Testis (tissue), 3 donors: Measurements from ENCODE around the gene CUX1. TPM values are rescaled to one million over a fixed set of nuclear protein-coding genes. Genes with fewer than 3 reads are reported as not detected.
"Not testable (repeated sequence)": the region's sequence is repeated elsewhere in the genome, so short reads cannot be mapped to it uniquely, and the experiment has no call there.

ENCODE experiments used
- DNase-seq: peaks from one replicate; pipeline ENCODE4 v3.0.0-alpha.2; 2019
- H3K27ac ChIP-seq, 2 donors: fragments of 200-600 bp; sonication (generic); one replicate each; pipeline ENCODE4 v1.5.1; 2019
- H3K27me3 ChIP-seq: fragments of 200-600 bp; sonication (generic); one replicate; pipeline ENCODE4 v1.5.1; 2019
- H3K36me3 ChIP-seq: fragments of 200-600 bp; sonication (generic); one replicate; pipeline ENCODE4 v1.5.1; 2017; ENCODE audit warnings: low read depth; ENCODE audit errors: missing control alignments
- H3K4me1 ChIP-seq: fragments of 200-600 bp; sonication (generic); one replicate; pipeline ENCODE4 v1.5.1; 2019
- H3K4me3 ChIP-seq, 2 donors: fragments of 200-600 bp; sonication (generic); one replicate each; pipeline ENCODE4 v1.5.1; 2017 to 2019
- H3K9me3 ChIP-seq: fragments of 200-600 bp; sonication (generic); one replicate; pipeline ENCODE4 v1.5.1; 2017
- CTCF ChIP-seq, 3 experiments: fragments of 450-650 bp in 2 of 3; fragments of 200-600 bp in 1 of 3; sonication (generic) in 1 of 3; IDR thresholded peaks; one replicate each; pipeline ENCODE4 v1.5.1; 2016 to 2019; ENCODE audit warnings: antibody characterized with exemption in 3 of 3, mild to moderate bottlenecking in 2 of 3, moderate library complexity in 1 of 3
- POLR2A ChIP-seq: fragments of 450-650 bp; IDR thresholded peaks from one replicate; pipeline ENCODE4 v1.6.1; 2017; ENCODE audit warnings: antibody characterized with exemption, mild to moderate bottlenecking, moderate library complexity
- WGBS, 2 donors: methylation state at CpG; one replicate each; pipeline ENCODE4 v1.1.5; 2018; 5-methylcytosine and 5-hydroxymethylcytosine counted together
- intact Hi-C: fragments of 100-400 bp; cut with DNase I; formaldehyde crosslinking; loops from one replicate; pipeline ENCODE4 v1.15.1; 2023; ENCODE audit warnings: low total_unique reads
- polyA plus RNA-seq: library from polyadenylated mRNA; stranded (reverse); fragments of 350-450 nt; fragmentation: Illumina TruSeq; extraction: RNeasy Lipid Tissue Mini Kit (QIAGEN cat#74804); gene quantifications from one replicate; pipeline ENCODE4 v1.2.3, GENCODE V29; 2014; ENCODE audit warnings: low read depth, low replicate concordance; ENCODE audit not compliant: insufficient read depth
- total RNA-seq, 2 donors: library from RNA; depleted of rRNA; stranded (reverse); fragments of >200 nt; gene quantifications; one replicate each; pipeline ENCODE4 v1.2.3, GENCODE V29; 2016

CUX1 gene
- total and polyA plus RNA-seq, 3 donors from 2014 or later: 30.8 to 46.3 (median 43.1) TPM

- DNase-seq: no peak
- TF ChIP-seq POLR2A: no peak
- no peak for TF ChIP-seq CTCF (IDR thresholded peaks at IDR 0.05)
- Histone ChIP-seq H3K4me3 (no peak overlapping the region), H3K4me1 (no peaks in the 10 kb centered on the region), H3K27ac (no peak overlapping the region), H3K9me3 (no peaks in the 10 kb centered on the region), H3K36me3 (no peaks in the 10 kb centered on the region), H3K27me3 (no peaks in the 10 kb centered on the region)
- 93% methylated on average over 9 to 12 of the region's 12 CpGs for WGBS, 2 donors
- intact Hi-C loops: no loop called here
Observed at GRCh38 chr7:101867265-101867664, 49.8 kb downstream of the CUX1 start.

GRCh38 chr7:101867681-101868080 is 50.3 kb downstream of the CUX1 start:
- intact Hi-C loops, H3K36me3 ChIP-seq, H3K9me3 ChIP-seq, DNase-seq, H3K4me1 ChIP-seq, H3K27me3 ChIP-seq, H3K27ac ChIP-seq, H3K4me3 ChIP-seq: not testable (repeated sequence)
- WGBS, 2 donors: 94 to 96% methylated on average over 6 of the region's 6 CpGs

GRCh38 chr7:101868191-101868950 is 50.9 kb downstream of the CUX1 start:
- intact Hi-C loops: no loop called here
- Histone ChIP-seq H3K27ac (no peak overlapping the region), H3K27me3 (no peaks in the 10 kb centered on the region), H3K4me1 (no peaks in the 10 kb centered on the region), H3K9me3 (no peaks in the 10 kb centered on the region), H3K36me3 (no peaks in the 10 kb centered on the region), H3K4me3 (no peak overlapping the region)
- TF ChIP-seq CTCF (IDR thresholded peaks at IDR 0.05) (no peak), POLR2A (no peak)
- DNase-seq: no peak
- 89% methylated on average over 11 of the region's 11 CpGs for WGBS, 2 donors

- no peak for DNase-seq
- H3K9me3 ChIP-seq: no peaks in the 10 kb centered on the region
- H3K27ac ChIP-seq: no peak overlapping the region
- WGBS, 2 donors: 77 to 85% methylated on average over 29 to 38 of the region's 38 CpGs
- H3K4me3 ChIP-seq: no peak overlapping the region
- no peaks in the 10 kb centered on the region for H3K27me3 ChIP-seq
- no peaks in the 10 kb centered on the region for H3K4me1 ChIP-seq
- intact Hi-C loops: no loop called here
- no peak for TF ChIP-seq POLR2A
- H3K36me3 ChIP-seq: no peaks in the 10 kb centered on the region
Observed at GRCh38 chr7:101869026-101869900, 51.8 kb downstream of the CUX1 start.

- H3K4me1 ChIP-seq: no peaks in the 10 kb centered on the region
- no peak for TF ChIP-seq CTCF (IDR thresholded peaks at IDR 0.05)
- no peak for TF ChIP-seq POLR2A
- no peaks in the 10 kb centered on the region for H3K36me3 ChIP-seq
- 82 to 87% methylated on average over 7 of the region's 7 CpGs for WGBS, 2 donors
- no peaks in the 10 kb centered on the region for H3K27me3 ChIP-seq
- intact Hi-C loops: no loop called here
- no peaks in the 10 kb centered on the region for H3K9me3 ChIP-seq
- no peak overlapping the region for H3K4me3 ChIP-seq
- DNase-seq: no peak
- H3K27ac ChIP-seq: no peak overlapping the region
Observed at GRCh38 chr7:101869901-101870290, 52.5 kb downstream of the CUX1 start.
